ENCODE data around the gene TSPAN8. TPM values are rescaled to one million over a fixed set of nuclear protein-coding genes. Genes with fewer than 3 reads are reported as not detected.

TSPAN8 gene
- total RNA-seq, 1 donor from 2014 or later, result not detected

DNA sequence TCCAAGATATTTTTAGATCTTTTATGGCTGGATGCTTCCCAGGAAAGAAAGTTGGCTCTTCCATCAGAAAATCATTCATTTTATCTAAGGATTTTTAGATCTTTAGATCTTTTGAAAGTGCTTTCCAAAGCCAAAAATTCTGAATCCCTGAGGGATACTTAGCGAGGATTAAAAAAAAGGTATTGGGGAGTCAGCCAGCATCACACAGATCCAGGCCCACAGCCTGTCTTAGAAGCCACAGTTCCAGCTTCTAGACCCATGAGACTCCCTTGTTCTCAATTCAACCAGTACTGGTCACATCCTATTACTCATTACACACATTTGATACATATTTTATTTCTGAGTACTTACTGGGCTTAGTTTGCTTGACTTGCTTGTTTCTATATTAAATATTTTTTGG is 49.9 kb downstream of the TSPAN8 start:
- H3K4me1 ChIP-seq, result no peaks in the 10 kb centered on the region
- H3K27me3 Mint-ChIP-seq (ENCODE audit: insufficient read depth, low read depth), result no peaks in the 10 kb centered on the region
- H3K36me3 ChIP-seq, result no peaks in the 10 kb centered on the region
- peaks cover 24% of the 10 kb centered on the region for H3K9me3 Mint-ChIP-seq
- H3K27ac ChIP-seq, result no peak overlapping the region
- no peak overlapping the region for H3K4me3 Mint-ChIP-seq
- H3K4me3 ChIP-seq, result no peak overlapping the region
- H3K9me3 ChIP-seq (ENCODE audit: low read depth), result no peaks in the 10 kb centered on the region
- H3F3A ChIP-seq (ENCODE audit: low read depth), result no peaks in the 10 kb centered on the region
- H3K9ac ChIP-seq, result no peak overlapping the region
- no peak overlapping the region for H3K4me2 ChIP-seq
- no peak overlapping the region for H2AFZ ChIP-seq (replicated peaks)
- H3K79me2 ChIP-seq (ENCODE audit: low read depth), result no peaks in the 10 kb centered on the region
- no peak for DNase-seq (ENCODE audit: low spot score)
- no peaks in the 10 kb centered on the region for H4K20me1 ChIP-seq (ENCODE audit: low read depth)
- no peaks in the 10 kb centered on the region for H3K4me1 Mint-ChIP-seq
- H3K36me3 Mint-ChIP-seq, result no peaks in the 10 kb centered on the region
- TF ChIP-seq EZH2phosphoT487 (IDR thresholded peaks at IDR 0.05) (no peak), EZH2 (IDR thresholded peaks at IDR 0.05) (no peak)
- TF ChIP-seq, protein P1, sequence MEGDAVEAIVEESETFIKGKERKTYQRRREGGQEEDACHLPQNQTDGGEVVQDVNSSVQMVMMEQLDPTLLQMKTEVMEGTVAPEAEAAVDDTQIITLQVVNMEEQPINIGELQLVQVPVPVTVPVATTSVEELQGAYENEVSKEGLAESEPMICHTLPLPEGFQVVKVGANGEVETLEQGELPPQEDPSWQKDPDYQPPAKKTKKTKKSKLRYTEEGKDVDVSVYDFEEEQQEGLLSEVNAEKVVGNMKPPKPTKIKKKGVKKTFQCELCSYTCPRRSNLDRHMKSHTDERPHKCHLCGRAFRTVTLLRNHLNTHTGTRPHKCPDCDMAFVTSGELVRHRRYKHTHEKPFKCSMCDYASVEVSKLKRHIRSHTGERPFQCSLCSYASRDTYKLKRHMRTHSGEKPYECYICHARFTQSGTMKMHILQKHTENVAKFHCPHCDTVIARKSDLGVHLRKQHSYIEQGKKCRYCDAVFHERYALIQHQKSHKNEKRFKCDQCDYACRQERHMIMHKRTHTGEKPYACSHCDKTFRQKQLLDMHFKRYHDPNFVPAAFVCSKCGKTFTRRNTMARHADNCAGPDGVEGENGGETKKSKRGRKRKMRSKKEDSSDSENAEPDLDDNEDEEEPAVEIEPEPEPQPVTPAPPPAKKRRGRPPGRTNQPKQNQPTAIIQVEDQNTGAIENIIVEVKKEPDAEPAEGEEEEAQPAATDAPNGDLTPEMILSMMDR (IDR thresholded peaks at IDR 0.05), result no peak
- no peak overlapping the region for H3K27ac Mint-ChIP-seq
- no peaks in the 10 kb centered on the region for H3K27me3 ChIP-seq

DNA sequence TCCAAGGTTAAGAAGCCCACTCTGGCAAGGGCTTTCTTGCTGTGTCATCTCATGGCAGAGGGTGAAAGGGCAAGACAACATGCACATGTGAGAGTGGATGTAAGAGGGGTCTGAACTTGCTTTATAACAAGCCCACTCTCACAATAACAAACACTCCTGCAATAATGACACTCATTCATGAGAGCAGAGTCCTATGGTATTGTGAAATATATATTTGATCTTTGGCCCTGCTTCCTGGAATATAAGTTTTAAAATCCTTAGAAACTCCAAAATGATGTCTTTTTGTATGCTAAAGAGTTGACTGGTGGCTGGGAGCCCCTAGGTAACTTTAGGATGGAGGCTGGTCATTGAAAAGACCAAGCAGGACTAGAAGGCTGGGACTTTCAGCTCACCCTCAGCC is 51.8 kb downstream of the TSPAN8 start:
- Histone ChIP-seq H3F3A (ENCODE audit: low read depth) (no peaks in the 10 kb centered on the region), H2AFZ (replicated peaks) (no peak overlapping the region), H3K79me2 (ENCODE audit: low read depth) (no peaks in the 10 kb centered on the region), H3K27me3 (no peaks in the 10 kb centered on the region), H3K4me3 (no peak overlapping the region), H3K4me2 (no peak overlapping the region), H3K9ac (no peak overlapping the region), H3K4me1 (no peaks in the 10 kb centered on the region), H4K20me1 (ENCODE audit: low read depth) (no peaks in the 10 kb centered on the region), H3K9me3 (ENCODE audit: low read depth) (no peaks in the 10 kb centered on the region), H3K27ac (no peak overlapping the region), H3K36me3 (no peaks in the 10 kb centered on the region)
- H3K27ac Mint-ChIP-seq, result no peak overlapping the region
- H3K4me3 Mint-ChIP-seq, result no peak overlapping the region
- H3K36me3 Mint-ChIP-seq, result no peaks in the 10 kb centered on the region
- TF ChIP-seq EZH2 (IDR thresholded peaks at IDR 0.05), result no peak
- TF ChIP-seq, protein P1 (IDR thresholded peaks at IDR 0.05), result no peak
- DNase-seq (ENCODE audit: low spot score), result no peak
- H3K9me3 Mint-ChIP-seq, result peaks cover 11% of the 10 kb centered on the region
- no peaks in the 10 kb centered on the region for H3K27me3 Mint-ChIP-seq (ENCODE audit: insufficient read depth, low read depth)
- H3K4me1 Mint-ChIP-seq, result no peaks in the 10 kb centered on the region

DNA sequence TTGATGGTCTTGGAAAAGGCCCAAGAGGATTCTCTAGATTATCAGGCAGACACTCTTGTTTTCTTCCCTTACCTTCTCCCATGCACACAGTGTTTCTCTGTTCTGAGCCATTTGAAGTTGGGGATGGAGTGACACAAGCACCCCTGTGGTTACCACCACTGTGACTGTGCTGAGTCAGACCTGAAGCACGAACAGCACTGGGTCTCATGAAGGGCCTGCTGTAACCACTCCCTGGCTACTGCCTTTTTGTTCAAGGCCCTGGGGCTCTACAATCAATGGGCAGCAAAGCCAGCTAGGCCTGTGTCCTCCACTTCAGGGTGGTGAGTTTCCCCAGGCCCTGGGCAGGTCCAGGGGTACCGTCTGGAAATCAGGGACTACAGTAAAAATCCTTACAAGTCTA is 65.5 kb downstream of the TSPAN8 start:
- Histone ChIP-seq H3K36me3 (no peaks in the 10 kb centered on the region), H3F3A (ENCODE audit: low read depth) (no peaks in the 10 kb centered on the region), H3K4me1 (no peaks in the 10 kb centered on the region), H3K4me2 (no peak overlapping the region), H3K79me2 (ENCODE audit: low read depth) (no peaks in the 10 kb centered on the region), H4K20me1 (ENCODE audit: low read depth) (no peaks in the 10 kb centered on the region), H3K27ac (no peak overlapping the region), H3K27me3 (no peaks in the 10 kb centered on the region), H3K4me3 (no peak overlapping the region), H3K9me3 (ENCODE audit: low read depth) (no peaks in the 10 kb centered on the region), H3K9ac (no peak overlapping the region), H2AFZ (replicated peaks) (no peak overlapping the region)
- H3K9me3 Mint-ChIP-seq, result peaks cover 14% of the 10 kb centered on the region
- no peaks in the 10 kb centered on the region for H3K4me1 Mint-ChIP-seq
- H3K27me3 Mint-ChIP-seq (ENCODE audit: insufficient read depth, low read depth), result no peaks in the 10 kb centered on the region
- no peak for DNase-seq (ENCODE audit: low spot score)
- no peak overlapping the region for H3K27ac Mint-ChIP-seq
- TF ChIP-seq EZH2phosphoT487 (IDR thresholded peaks at IDR 0.05) (no peak), EZH2 (IDR thresholded peaks at IDR 0.05) (no peak)
- TF ChIP-seq, protein P1 (IDR thresholded peaks at IDR 0.05), result no peak
- H3K4me3 Mint-ChIP-seq, result no peak overlapping the region
- no peaks in the 10 kb centered on the region for H3K36me3 Mint-ChIP-seq

DNA sequence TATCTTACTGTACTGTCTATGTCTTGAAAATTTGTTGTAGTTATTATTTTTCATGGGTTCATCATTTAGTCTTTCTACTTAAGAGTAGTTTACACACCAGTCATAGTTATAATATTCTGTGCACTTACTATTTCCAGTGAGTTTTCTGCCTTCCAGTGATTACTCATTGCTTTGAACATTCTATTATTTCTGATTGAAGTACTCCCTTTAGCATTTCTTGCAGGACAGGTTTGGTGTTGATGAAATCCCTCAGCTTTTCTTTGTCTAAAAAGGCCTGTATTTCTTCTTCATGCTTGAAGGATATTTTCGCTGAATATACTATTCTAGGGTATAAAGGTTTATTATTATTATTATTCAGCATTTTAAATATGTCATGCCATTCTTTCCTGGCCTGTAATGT is 66.8 kb downstream of the TSPAN8 start:
- no peak overlapping the region for H3K27ac ChIP-seq
- H3K36me3 Mint-ChIP-seq, result no peaks in the 10 kb centered on the region
- no peak overlapping the region for H3K4me2 ChIP-seq
- no peak overlapping the region for H3K9ac ChIP-seq
- H3K27ac Mint-ChIP-seq, result no peak overlapping the region
- no peaks in the 10 kb centered on the region for H3K36me3 ChIP-seq
- no peaks in the 10 kb centered on the region for H3K79me2 ChIP-seq (ENCODE audit: low read depth)
- no peaks in the 10 kb centered on the region for H3F3A ChIP-seq (ENCODE audit: low read depth)
- no peak overlapping the region for H3K4me3 ChIP-seq
- no peaks in the 10 kb centered on the region for H3K9me3 ChIP-seq (ENCODE audit: low read depth)
- H3K4me1 Mint-ChIP-seq, result no peaks in the 10 kb centered on the region
- H3K9me3 Mint-ChIP-seq, result peaks cover 14% of the 10 kb centered on the region
- no peak overlapping the region for H3K4me3 Mint-ChIP-seq
- no peaks in the 10 kb centered on the region for H3K4me1 ChIP-seq
- TF ChIP-seq EZH2phosphoT487 (IDR thresholded peaks at IDR 0.05) (no peak), EZH2 (IDR thresholded peaks at IDR 0.05) (no peak)
- TF ChIP-seq, protein P1 (IDR thresholded peaks at IDR 0.05), result no peak
- no peak for DNase-seq (ENCODE audit: low spot score)
- H4K20me1 ChIP-seq (ENCODE audit: low read depth), result no peaks in the 10 kb centered on the region
- H3K27me3 Mint-ChIP-seq (ENCODE audit: insufficient read depth, low read depth), result no peaks in the 10 kb centered on the region
- no peaks in the 10 kb centered on the region for H3K27me3 ChIP-seq
- H2AFZ ChIP-seq (replicated peaks), result no peak overlapping the region
